ENCODE results near the gene UBE2I. TPM values are rescaled to one million over a fixed set of nuclear protein-coding genes. Genes with fewer than 3 reads are reported as not detected.
"Not testable (repeated sequence)": the region's sequence is repeated elsewhere in the genome, so short reads cannot be mapped to it uniquely, and the experiment has no call there.

Gene UBE2I
- total RNA-seq: 50.9 TPM

GRCh38 chr16:1308977-1309885 lies at the start of gene UBE2I:
TSS of gene UBE2I (plus strand) at chr16:1309636. CDS start at chr16:1314031, 4,395 bp downstream.
- peak; percentile 99 for DNase-seq

GRCh38 chr16:1259760-1260068 lies 49.7 kb upstream of the UBE2I start:
- no peak for DNase-seq

DNA sequence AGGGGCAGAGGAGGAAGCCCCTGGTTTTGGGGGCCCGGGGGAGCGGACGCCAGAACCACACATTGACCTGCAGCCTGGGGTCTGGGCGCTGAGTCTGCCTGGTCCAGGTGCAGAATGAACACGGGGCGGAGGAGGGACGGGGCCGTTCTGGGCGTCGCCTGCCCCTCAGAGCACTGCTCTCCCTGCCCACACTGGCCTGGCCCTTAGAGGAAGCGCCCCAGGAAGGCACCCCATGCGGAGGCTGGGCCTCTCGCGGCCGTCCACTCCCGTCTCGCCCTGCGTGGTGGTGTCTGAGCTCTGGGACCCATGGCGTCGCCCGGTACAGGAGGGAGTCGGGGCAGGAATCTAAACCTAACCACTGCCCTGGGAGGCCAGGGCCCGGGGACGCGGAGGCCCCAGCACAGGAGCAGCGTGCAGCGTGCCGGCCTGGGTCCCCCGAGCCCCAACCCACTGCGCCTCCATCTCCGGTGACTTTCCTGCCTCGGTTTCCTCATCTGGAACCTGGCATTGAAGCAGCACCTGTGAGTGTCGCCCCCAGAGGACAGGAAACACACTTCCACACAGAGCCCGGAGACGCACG lies 49.2 kb upstream of the UBE2I start:
- DNase-seq: no peak

DNA sequence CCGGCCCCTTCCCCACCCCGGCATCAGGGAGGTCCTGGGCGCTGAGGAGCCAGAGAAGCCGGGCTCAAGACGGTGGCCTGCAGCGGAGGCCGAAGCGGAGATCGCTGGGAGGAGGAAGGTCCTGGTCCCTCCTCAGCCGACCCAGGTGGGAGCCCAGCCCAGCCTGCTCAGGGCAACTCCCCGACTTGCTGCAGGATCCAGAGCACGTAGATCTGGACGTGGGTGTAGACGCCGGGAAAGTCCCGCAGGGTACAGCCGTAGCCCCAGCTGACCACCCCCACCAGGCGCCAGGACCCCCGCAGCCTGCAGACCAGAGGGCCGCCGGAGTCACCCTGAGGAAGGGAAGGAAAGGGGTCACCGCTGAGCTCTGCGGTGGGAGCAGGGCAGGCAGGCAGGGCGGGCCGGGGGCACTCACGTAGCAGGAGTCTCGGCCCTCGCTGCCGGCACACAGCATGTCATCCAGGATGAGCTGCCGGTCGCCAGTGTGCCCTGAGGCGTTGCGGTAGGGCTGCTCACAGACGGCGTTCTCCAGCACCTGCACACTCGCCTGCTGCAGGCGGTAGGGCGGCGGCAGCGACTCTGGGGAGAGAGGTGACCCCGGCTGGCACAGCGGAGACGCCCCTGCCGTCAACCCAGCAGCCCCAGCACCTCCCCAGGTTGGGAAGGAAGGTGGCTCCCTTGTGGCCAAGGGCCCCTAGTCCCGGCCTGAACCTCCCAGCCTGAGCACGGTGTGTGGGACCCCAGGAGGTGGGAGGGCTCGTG lies 48.1 kb upstream of the UBE2I start:
- no peak for DNase-seq

DNA sequence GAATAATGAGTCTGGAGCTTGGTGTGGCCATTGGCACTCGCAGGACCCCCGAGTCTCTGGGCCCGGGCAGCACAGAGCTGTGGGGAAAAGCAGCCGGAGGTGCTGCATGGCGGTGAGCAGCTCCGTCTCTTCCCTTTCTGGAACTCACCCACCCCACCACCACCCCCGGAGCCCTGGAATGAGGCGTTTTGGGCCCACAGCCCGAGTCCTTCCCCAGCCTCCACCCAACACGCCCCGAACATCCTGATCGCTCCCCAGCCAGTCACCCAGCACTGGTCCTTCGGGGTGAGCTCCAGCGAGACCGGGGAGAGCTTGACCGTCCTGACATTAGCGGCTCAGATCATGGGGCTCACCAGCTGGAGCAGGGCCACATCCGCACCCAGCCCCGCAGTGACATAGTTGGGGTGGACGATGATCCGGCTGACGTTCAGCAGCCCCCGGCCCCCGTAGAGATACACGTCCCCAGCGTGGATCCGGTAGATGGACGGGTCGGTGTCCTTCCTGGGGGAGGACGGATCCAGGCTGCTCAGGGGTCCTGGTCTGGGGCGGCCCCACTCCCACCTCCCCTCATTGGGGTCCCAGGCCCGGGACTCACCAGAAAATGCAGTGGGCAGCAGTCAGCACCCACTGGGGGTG lies 47.1 kb upstream of the UBE2I start:
- DNase-seq: no peak

DNA sequence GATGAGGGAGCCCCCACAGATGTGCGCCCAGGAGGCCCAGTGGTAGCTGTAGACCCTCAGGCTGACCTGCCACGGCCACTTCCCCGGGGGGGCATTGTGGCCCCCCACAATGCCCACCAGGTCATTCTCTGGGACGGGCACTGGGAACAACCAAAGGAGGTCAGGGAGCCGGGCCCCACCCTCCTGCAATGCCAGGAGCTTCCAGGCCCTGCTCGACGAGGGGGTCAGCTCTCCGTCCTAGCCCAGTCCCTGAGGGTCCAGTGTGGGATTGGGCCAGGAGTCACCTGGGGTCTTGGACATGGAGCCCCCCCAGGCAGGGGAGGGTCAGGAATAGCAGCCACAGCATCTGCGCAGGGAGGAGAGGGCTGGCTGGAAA lies 46.6 kb upstream of the UBE2I start:
- no peak for DNase-seq

DNA sequence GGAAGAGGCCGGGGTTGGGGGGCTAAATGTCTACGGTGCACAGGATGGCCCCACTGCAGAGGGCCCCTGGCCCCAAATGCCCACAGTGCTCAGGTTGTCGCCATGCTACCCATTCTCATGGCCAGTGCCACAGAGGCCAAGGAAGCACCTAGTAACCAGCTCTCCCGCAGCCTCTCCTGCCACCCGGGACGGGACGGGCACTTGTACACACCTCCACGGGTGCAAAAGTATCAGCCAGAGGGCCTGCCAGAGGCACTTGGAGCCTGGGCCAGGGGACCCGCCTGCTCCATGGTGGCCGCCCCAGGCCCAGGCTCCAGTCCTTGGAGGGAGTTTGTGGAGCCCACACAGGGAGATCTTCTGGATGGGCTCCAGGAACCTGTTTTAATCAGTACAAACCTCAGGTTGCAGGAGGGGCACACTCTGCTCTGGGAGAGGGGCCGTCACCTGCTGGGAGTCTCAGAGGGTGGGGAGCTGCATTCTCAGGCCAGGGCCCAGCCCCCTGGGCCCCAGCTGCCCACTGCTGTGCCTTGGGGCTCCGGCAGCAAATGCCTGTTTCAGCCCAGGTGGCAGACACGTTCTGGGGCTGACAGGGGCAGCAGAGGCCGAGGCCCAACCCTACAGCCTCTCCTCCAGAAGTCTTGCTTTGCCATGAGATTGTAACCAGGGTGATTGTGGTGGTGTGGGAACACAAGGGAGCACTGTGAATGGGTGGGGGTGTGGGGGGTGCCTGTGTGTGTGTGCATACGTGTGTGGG lies 45.7 kb upstream of the UBE2I start:
- no peak for DNase-seq

GRCh38 chr16:1264345-1265089 lies 44.9 kb upstream of the UBE2I start:
- no peak for DNase-seq

GRCh38 chr16:1265090-1265630 lies 44.3 kb upstream of the UBE2I start:
- DNase-seq: no peak

DNA sequence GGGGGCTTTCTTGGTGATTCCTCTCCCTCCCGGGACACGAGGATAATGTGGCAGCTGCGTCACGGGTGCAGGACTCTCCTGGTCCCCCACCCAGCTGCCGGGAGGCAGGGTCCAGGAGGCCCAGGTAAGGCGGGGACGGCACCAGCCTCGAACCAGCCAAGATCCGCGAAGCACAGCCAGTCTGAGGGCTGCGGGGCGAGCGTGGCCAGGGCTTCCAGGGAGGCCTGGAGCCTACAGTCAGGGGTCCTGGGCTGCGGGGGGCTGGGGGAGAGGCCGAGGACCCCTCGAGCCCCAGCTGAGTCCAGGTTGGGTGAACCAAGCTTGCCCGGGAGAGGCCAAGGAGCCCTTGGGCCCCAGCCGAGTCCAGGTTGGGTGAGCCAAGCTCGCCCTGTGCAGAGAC lies 43.6 kb upstream of the UBE2I start:
- DNase-seq: no peak

DNA sequence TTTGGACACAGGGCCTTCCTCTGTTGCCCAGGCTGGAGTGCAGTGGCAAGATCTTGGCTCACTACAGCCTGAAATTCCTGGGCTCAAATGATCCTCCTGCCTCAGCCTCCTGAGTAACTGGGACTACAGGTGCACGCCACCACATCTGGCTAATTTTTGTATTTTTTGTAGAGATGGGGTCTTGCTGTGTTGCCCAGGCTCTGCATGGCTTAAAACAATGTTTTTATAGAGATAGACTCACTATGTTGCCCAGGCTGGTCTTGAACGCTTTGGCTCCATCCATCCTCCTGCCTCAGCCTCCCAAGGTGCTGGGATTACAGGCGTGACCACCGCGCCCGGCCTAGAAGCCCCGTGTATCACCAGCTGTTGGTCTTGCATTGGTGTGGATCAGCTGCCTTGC lies 40.0 kb upstream of the UBE2I start:
- not testable (repeated sequence) for DNase-seq

GRCh38 chr16:1271380-1271723 lies 38.1 kb upstream of the UBE2I start:
- no peak for DNase-seq

- DNase-seq: peak; percentile 80
Measured at GRCh38 chr16:1271724-1272413, 37.6 kb upstream of the UBE2I start.

GRCh38 chr16:1272453-1273198 lies 36.8 kb upstream of the UBE2I start:
- no peak for DNase-seq

DNA sequence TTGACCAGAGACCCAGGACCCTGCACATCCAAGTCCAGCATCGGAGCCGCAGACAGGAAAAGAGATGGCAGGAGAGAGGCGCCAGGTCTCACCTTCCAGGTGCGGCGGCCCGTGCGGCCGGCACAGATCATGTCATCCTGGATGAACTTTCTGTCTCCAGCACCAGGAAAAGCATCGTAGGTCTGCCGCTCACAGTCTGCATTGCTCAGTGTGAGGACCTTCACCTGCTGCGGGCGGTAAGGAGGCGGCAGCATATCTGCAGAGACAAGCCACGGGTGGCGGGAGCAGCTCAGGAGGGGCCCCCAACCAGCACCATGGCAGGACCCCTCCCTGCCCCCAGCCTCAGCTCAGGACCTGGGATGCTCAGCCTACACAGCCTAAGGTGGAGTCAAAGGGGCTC lies 35.6 kb upstream of the UBE2I start:
- no peak for DNase-seq

GRCh38 chr16:1274767-1275166 lies 34.7 kb upstream of the UBE2I start:
- no peak for DNase-seq

DNA sequence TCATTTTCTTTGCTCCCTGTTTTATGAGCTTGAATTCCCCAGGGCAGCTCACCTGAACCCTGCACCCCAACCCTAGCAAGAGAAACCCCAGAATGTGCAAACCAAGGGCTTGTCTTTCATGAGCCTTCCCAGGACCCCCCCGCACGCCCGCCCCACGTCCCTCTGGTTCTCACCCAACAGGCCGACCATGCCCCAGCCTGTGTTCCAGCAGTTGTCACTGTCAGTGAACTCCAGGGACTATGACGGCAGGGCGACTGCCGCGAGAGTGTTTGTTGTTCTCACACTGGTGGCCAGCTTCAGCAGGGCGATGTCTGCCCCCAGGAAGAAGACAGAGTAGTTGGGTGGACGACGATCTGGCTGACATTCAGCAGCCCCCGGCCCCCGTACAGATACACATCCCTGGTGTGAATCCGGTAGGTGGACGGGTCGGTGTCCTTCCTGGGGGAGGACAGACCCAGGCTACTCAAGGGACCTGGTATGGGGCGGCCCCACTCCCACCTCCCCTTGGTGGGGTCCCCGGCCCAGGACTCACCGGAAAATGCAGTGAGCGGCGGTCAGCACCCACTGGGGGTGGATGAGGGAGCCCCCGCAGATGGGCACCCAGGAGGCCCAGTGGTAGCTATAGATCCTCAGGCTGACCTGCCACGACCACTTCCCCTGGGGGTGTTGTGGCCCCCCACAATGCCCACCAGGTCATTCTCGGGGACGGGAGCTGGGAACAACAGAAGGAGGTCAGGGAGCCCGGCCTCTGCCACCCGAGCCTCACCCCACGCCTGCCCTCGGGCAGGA lies 33.5 kb upstream of the UBE2I start:
- DNase-seq: peak; percentile 67

GRCh38 chr16:1276580-1276878 lies 32.9 kb upstream of the UBE2I start:
- DNase-seq: no peak

GRCh38 chr16:1277151-1277598 lies 32.3 kb upstream of the UBE2I start:
- no peak for DNase-seq

All from tongue (tissue), 2 donors.